HepG2 (cell line): ENCODE data around the gene AJM1. TPM values are rescaled to one million over a fixed set of nuclear protein-coding genes. Genes with fewer than 3 reads are reported as not detected.
A peak's percentile ranks its signal among the peaks of the same experiment; 100 is the strongest.

Experiments used
- ARHGAP35 ChIP-seq: sonication (generic); formaldehyde crosslinking; IDR thresholded peaks from 2 replicates; pipeline ENCODE4 v1.9.0; 2022; ENCODE audit warnings: mild to moderate bottlenecking, inconsistent platforms, moderate library complexity, missing genetic modification reagents, borderline replicate concordance
- ARNT ChIP-seq: fragments of 450-650 bp; IDR thresholded peaks from 2 replicates; pipeline ENCODE4 v1.6.1; 2017
- ELF3 ChIP-seq: IDR thresholded peaks from 2 replicates; pipeline ENCODE4 v1.6.1; 2016; ENCODE audit warnings: missing genetic modification reagents, missing compliant biosample characterization
- FLYWCH1 ChIP-seq: sonication (generic); formaldehyde crosslinking; IDR thresholded peaks from 2 replicates; pipeline ENCODE4 v1.8.1; 2023; ENCODE audit warnings: mild to moderate bottlenecking, missing genetic modification reagents
- KAT8 ChIP-seq: IDR thresholded peaks from 2 replicates; pipeline ENCODE4 v1.6.1; 2016; ENCODE audit warnings: missing genetic modification reagents, missing compliant biosample characterization
- KLF13 ChIP-seq: sonication (generic); formaldehyde crosslinking; IDR thresholded peaks from 2 replicates; pipeline ENCODE4 v1.4.0; 2020; ENCODE audit warnings: mild to moderate bottlenecking, missing genetic modification reagents
- KMT2B ChIP-seq: IDR thresholded peaks from 2 replicates; pipeline ENCODE4 v1.6.1; 2016; ENCODE audit warnings: missing genetic modification reagents, missing compliant biosample characterization
- MTA3 ChIP-seq: sonication (generic); formaldehyde crosslinking; IDR thresholded peaks from 2 replicates; pipeline ENCODE4 v1.4.0; 2020; ENCODE audit warnings: missing genetic modification reagents
- NFE2 ChIP-seq: sonication (generic); formaldehyde crosslinking; IDR thresholded peaks from 2 replicates; pipeline ENCODE4 v1.4.0; 2020; ENCODE audit warnings: missing genetic modification reagents
- ZNF577 ChIP-seq: sonication (generic); formaldehyde crosslinking; IDR thresholded peaks from 2 replicates; pipeline ENCODE4 v1.4.0; 2020; ENCODE audit warnings: mild to moderate bottlenecking, low read depth, missing genetic modification reagents, borderline replicate concordance
- ZNF607 ChIP-seq: sonication (generic); formaldehyde crosslinking; IDR thresholded peaks from 2 replicates; pipeline ENCODE4 v1.5.1; 2020; ENCODE audit warnings: missing genetic modification reagents, mild to moderate bottlenecking, borderline replicate concordance
- ZNF7 ChIP-seq: IDR thresholded peaks from 2 replicates; pipeline ENCODE4 v1.6.1; 2016; ENCODE audit warnings: missing biosample characterization, missing genetic modification reagents
- ZNF788 ChIP-seq: sonication (generic); formaldehyde crosslinking; IDR thresholded peaks from 2 replicates; pipeline ENCODE4 v1.5.0; 2020; ENCODE audit warnings: mild to moderate bottlenecking, missing genetic modification reagents, borderline replicate concordance
- ZNF883 ChIP-seq: sonication (generic); formaldehyde crosslinking; IDR thresholded peaks from 2 replicates; pipeline ENCODE4 v1.5.1; 2020; ENCODE audit warnings: mild to moderate bottlenecking, missing genetic modification reagents; ENCODE audit errors: not compliant biosample characterization
- polyA plus RNA-seq, 8 experiments: library from polyadenylated mRNA; depleted of rRNA in 3 of 8; stranded (reverse) in 7 of 8; unstranded in 1 of 8; fragments of >200 nt; fragmentation: Illumina TruSeq in 4 of 8; extraction: Trizol in 4 of 8; gene quantifications; 2 replicates each; pipeline versions ENCODE4 v1.2.1 to v1.2.3, GENCODE V29; 2011 to 2016; ENCODE audit warnings: low read depth in 4 of 8, missing spikeins in 1 of 8, mixed read lengths in 1 of 8; ENCODE audit not compliant: insufficient read depth in 1 of 8
- total RNA-seq, 5 experiments: library from RNA; depleted of rRNA; stranded (reverse); fragments of >200 nt; fragmentation: Illumina TruSeq; extraction: Trizol; gene quantifications; 2 replicates each; pipeline ENCODE4 v1.2.3, GENCODE V29; 2016; ENCODE audit warnings: low read depth in 1 of 5
- TF ChIP-seq, protein P1 (sequence below): sonication (generic); formaldehyde crosslinking; IDR thresholded peaks from 2 replicates; pipeline ENCODE4 v1.4.0; 2020; ENCODE audit warnings: missing genetic modification reagents
- TF ChIP-seq, protein P2 (sequence below): IDR thresholded peaks from 2 replicates; pipeline ENCODE4 v1.6.1; 2016; ENCODE audit warnings: mild to moderate bottlenecking
- TF ChIP-seq, protein P3 (sequence below): IDR thresholded peaks from 2 replicates; pipeline ENCODE4 v1.6.1; 2016
- TF ChIP-seq, protein P4 (sequence below): sonication (generic); formaldehyde crosslinking; IDR thresholded peaks from 2 replicates; pipeline ENCODE4 v1.4.0; 2020; ENCODE audit warnings: missing genetic modification reagents
- TF ChIP-seq, protein P5 (sequence below): sonication (generic); formaldehyde crosslinking; conservative IDR thresholded peaks from 2 replicates; pipeline ENCODE4 v1.8.0; 2022; ENCODE audit warnings: missing genetic modification reagents

The AJM1 gene
- total and polyA plus RNA-seq, 2 of the 13 experiments (the other 11 are each of a cell fraction or from before 2014, with no cell fraction given): 1.1 to 1.2 TPM

DNA sequence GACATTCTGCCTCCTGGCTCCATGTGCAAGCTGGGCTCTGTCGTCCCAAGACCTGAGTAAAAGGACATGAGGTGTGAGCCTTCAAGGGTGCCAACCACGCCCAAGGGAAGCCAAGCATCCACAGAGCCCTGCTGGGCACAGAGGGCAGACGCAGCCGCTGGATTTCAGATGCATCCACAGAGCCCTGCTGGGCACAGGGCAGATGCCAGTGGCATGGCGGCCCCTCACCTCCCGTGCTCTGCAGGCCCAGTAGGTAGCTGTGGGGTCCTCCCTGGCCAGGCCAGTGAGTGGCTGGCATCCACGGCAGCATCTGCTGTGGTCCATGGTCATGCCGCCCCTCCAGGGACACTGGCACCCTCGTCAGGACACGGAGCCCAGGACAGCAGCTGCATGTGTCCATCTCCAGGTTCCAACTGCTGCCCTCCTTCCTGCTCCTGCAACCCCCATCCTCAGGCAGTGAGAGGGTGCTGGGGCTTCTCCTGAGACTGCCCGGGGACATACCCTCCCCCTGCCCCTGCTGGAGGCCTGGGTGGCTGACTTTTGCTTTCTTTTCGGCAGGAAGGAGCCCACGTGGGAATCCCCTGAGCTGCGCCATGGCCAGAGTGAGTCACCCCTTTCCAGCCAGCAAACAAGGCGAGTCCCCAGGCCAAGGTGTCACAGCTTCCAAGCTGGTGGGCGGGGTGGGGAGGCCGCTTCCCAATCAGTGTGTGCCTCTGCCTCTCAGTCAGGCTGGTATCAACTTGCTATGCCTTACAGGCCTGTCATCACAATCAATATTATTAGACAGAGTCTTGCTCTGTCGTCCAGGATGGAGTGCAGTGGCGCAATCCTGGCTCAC, 40.0 kb downstream of the AJM1 start (continued):
- TF ChIP-seq, protein P1, sequence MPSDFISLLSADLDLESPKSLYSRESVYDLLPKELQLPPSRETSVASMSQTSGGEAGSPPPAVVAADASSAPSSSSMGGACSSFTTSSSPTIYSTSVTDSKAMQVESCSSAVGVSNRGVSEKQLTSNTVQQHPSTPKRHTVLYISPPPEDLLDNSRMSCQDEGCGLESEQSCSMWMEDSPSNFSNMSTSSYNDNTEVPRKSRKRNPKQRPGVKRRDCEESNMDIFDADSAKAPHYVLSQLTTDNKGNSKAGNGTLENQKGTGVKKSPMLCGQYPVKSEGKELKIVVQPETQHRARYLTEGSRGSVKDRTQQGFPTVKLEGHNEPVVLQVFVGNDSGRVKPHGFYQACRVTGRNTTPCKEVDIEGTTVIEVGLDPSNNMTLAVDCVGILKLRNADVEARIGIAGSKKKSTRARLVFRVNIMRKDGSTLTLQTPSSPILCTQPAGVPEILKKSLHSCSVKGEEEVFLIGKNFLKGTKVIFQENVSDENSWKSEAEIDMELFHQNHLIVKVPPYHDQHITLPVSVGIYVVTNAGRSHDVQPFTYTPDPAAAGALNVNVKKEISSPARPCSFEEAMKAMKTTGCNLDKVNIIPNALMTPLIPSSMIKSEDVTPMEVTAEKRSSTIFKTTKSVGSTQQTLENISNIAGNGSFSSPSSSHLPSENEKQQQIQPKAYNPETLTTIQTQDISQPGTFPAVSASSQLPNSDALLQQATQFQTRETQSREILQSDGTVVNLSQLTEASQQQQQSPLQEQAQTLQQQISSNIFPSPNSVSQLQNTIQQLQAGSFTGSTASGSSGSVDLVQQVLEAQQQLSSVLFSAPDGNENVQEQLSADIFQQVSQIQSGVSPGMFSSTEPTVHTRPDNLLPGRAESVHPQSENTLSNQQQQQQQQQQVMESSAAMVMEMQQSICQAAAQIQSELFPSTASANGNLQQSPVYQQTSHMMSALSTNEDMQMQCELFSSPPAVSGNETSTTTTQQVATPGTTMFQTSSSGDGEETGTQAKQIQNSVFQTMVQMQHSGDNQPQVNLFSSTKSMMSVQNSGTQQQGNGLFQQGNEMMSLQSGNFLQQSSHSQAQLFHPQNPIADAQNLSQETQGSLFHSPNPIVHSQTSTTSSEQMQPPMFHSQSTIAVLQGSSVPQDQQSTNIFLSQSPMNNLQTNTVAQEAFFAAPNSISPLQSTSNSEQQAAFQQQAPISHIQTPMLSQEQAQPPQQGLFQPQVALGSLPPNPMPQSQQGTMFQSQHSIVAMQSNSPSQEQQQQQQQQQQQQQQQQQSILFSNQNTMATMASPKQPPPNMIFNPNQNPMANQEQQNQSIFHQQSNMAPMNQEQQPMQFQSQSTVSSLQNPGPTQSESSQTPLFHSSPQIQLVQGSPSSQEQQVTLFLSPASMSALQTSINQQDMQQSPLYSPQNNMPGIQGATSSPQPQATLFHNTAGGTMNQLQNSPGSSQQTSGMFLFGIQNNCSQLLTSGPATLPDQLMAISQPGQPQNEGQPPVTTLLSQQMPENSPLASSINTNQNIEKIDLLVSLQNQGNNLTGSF: no peak
- TF ChIP-seq ZNF7: no peak
- TF ChIP-seq, protein P2, sequence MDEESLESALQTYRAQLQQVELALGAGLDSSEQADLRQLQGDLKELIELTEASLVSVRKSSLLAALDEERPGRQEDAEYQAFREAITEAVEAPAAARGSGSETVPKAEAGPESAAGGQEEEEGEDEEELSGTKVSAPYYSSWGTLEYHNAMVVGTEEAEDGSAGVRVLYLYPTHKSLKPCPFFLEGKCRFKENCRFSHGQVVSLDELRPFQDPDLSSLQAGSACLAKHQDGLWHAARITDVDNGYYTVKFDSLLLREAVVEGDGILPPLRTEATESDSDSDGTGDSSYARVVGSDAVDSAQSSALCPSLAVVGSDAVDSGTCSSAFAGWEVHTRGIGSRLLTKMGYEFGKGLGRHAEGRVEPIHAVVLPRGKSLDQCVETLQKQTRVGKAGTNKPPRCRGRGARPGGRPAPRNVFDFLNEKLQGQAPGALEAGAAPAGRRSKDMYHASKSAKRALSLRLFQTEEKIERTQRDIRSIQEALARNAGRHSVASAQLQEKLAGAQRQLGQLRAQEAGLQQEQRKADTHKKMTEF: peak; percentile 79
- no peak for TF ChIP-seq MTA3 (CRISPR knock-in tag)
- TF ChIP-seq ARHGAP35 (CRISPR knock-in tag): no peak; the same call in 1 of the 2 replicates
- TF ChIP-seq NFE2 (CRISPR knock-in tag): no peak
- TF ChIP-seq KLF13 (CRISPR knock-in tag): no peak
- TF ChIP-seq, protein P3, sequence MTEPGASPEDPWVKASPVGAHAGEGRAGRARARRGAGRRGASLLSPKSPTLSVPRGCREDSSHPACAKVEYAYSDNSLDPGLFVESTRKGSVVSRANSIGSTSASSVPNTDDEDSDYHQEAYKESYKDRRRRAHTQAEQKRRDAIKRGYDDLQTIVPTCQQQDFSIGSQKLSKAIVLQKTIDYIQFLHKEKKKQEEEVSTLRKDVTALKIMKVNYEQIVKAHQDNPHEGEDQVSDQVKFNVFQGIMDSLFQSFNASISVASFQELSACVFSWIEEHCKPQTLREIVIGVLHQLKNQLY (CRISPR knock-in tag): peak; percentile 81
- TF ChIP-seq ZNF883 (CRISPR knock-in tag): peak; percentile 72
- TF ChIP-seq KAT8 (CRISPR knock-in tag): peak; percentile 76
- peak; percentile 7; the same call in 1 of the 2 replicates for TF ChIP-seq ZNF788 (CRISPR knock-in tag)
- TF ChIP-seq, protein P4, sequence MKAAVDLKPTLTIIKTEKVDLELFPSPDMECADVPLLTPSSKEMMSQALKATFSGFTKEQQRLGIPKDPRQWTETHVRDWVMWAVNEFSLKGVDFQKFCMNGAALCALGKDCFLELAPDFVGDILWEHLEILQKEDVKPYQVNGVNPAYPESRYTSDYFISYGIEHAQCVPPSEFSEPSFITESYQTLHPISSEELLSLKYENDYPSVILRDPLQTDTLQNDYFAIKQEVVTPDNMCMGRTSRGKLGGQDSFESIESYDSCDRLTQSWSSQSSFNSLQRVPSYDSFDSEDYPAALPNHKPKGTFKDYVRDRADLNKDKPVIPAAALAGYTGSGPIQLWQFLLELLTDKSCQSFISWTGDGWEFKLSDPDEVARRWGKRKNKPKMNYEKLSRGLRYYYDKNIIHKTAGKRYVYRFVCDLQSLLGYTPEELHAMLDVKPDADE (CRISPR knock-in tag): no peak
- TF ChIP-seq, protein P5, sequence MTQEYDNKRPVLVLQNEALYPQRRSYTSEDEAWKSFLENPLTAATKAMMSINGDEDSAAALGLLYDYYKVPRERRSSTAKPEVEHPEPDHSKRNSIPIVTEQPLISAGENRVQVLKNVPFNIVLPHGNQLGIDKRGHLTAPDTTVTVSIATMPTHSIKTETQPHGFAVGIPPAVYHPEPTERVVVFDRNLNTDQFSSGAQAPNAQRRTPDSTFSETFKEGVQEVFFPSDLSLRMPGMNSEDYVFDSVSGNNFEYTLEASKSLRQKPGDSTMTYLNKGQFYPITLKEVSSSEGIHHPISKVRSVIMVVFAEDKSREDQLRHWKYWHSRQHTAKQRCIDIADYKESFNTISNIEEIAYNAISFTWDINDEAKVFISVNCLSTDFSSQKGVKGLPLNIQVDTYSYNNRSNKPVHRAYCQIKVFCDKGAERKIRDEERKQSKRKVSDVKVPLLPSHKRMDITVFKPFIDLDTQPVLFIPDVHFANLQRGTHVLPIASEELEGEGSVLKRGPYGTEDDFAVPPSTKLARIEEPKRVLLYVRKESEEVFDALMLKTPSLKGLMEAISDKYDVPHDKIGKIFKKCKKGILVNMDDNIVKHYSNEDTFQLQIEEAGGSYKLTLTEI (CRISPR knock-in tag): no peak
- no peak for TF ChIP-seq FLYWCH1 (CRISPR knock-in tag)
- no peak for TF ChIP-seq ZNF607 (CRISPR knock-in tag)
- peak; percentile 75 for TF ChIP-seq KMT2B (CRISPR knock-in tag)
- no peak for TF ChIP-seq ZNF577 (CRISPR knock-in tag)
- no peak for TF ChIP-seq ARNT
- peak; percentile 76 for TF ChIP-seq ELF3 (CRISPR knock-in tag)
